Naive B cell (primary cell): ENCODE data around the gene SORCS2. TPM values are rescaled to one million over a fixed set of nuclear protein-coding genes. Genes with fewer than 3 reads are reported as not detected.

ENCODE experiments used
- ATAC-seq, 2 donors: fragments of 150-1000 bp; cut with Tn5 transposase; 2 replicates each; pipeline ENCODE4 v1.10.0; 2021; ENCODE audit warnings: low read depth in 2 of 2, mild to moderate bottlenecking in 2 of 2, moderate library complexity in 2 of 2
- DNase-seq: peaks from one replicate; pipeline ENCODE4 v3.0.0; 2022
- H3K27ac Mint-ChIP-seq, 6 donors: one replicate each; pipeline ENCODE4 v1.8.0; 2020 to 2022; ENCODE audit warnings: mild to moderate bottlenecking in 6 of 6, mixed read lengths in 6 of 6, moderate library complexity in 5 of 6, inconsistent platforms in 2 of 6
- H3K27me3 Mint-ChIP-seq, 3 donors: one replicate each; pipeline ENCODE4 v1.8.0; 2021 to 2022; ENCODE audit warnings: mixed read lengths in 3 of 3, mild to moderate bottlenecking in 1 of 3
- H3K36me3 Mint-ChIP-seq, 2 donors: one replicate each; pipeline ENCODE4 v1.8.0; 2020 to 2022; ENCODE audit warnings: mixed read lengths in 2 of 2, inconsistent platforms in 1 of 2, mild to moderate bottlenecking in 1 of 2
- H3K4me1 Mint-ChIP-seq, 3 donors: one replicate each; pipeline ENCODE4 v1.8.0; 2020 to 2022; ENCODE audit warnings: mixed read lengths in 3 of 3, inconsistent platforms in 1 of 3, mild to moderate bottlenecking in 1 of 3, moderate library complexity in 1 of 3
- H3K4me3 Mint-ChIP-seq, 8 donors: one replicate each; pipeline ENCODE4 v1.8.0; 2020 to 2022; ENCODE audit warnings: mild to moderate bottlenecking in 8 of 8, mixed read lengths in 8 of 8, moderate library complexity in 8 of 8, inconsistent platforms in 2 of 8
- H3K9me3 Mint-ChIP-seq, 7 donors: one replicate each; pipeline ENCODE4 v1.8.0; 2020 to 2022; ENCODE audit warnings: mixed read lengths in 7 of 7, mild to moderate bottlenecking in 5 of 7, inconsistent platforms in 2 of 7, moderate library complexity in 1 of 7
- polyA plus RNA-seq, 6 donors: library from polyadenylated mRNA; unstranded; fragments of 300-500 nt; fragmentation: Illumina TruSeq; gene quantifications; one replicate each; pipeline ENCODE4 v1.2.3, GENCODE V29; 2021; ENCODE audit warnings: low read depth in 6 of 6

The SORCS2 gene
- polyA plus RNA-seq, 6 donors from 2014 or later: not detected

DNA sequence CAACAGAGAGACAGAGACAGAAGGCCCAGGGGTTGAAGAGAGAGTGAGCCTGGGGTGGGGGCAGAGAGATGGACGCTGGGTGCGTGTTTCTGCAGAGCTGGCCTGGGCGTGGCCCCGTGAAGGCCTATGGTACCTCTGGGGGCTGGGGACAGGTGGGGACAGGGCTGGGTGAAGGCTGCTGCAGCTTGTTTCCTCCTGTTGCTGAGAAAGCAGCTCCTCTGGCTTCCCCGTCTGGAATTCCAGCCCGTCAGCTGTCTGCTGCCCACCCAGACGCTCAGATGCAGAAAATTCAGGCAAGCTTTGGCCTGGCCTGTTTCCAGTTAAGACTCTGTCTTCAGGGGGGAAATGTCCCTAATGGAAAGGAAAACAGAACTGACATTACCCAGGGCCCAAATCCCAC is 319.2 kb downstream of the SORCS2 start:
- Mint-ChIP-seq H3K27ac (no peak overlapping the region), H3K27me3 (peaks cover 3 to 27% (median 19%) of the 10 kb centered on the region in 3 donors), H3K4me3 (no peak overlapping the region), H3K36me3 (no peaks in the 10 kb centered on the region), H3K9me3 (peaks cover 0 to 2% (median 0%) of the 10 kb centered on the region in 7 donors), H3K4me1 (peaks cover 6 to 21% (median 18%) of the 10 kb centered on the region in 3 donors)
- ATAC-seq: no peak
- no peak for DNase-seq

DNA sequence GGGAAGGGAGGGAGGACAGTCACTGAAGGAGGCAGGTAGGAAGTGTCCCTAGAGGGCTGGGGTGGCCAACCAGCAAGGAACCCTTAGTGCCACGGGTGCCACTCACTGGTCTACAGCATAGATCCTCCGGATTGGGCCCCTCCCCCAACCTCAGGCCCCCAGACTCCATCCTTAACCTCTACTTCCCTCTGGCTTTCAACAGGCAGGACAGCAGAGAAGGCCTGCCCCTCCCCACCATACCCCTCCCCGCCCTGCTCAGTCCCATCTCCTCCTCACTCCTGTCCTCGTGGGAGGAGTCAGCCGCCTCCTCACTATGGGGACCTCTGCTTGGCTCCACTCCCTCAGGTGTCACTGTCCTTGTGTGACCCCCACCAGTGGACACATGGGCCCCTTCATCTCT is 320.1 kb downstream of the SORCS2 start:
- ATAC-seq (no peak), DNase-seq (no peak)
- Mint-ChIP-seq H3K4me1 (peaks cover 6 to 17% (median 15%) of the 10 kb centered on the region in 3 donors), H3K36me3 (no peaks in the 10 kb centered on the region), H3K27me3 (peaks cover 10 to 27% (median 26%) of the 10 kb centered on the region in 3 donors), H3K4me3 (no peak overlapping the region), H3K27ac (no peak overlapping the region), H3K9me3 (peaks cover 0 to 2% (median 0%) of the 10 kb centered on the region in 7 donors)

- H3K27me3 Mint-ChIP-seq: peaks cover 11 to 27% (median 21%) of the 10 kb centered on the region in 3 donors
- DNase-seq (no peak), ATAC-seq (no peak)
- no peak overlapping the region for H3K4me3 Mint-ChIP-seq
- H3K27ac Mint-ChIP-seq: no peak overlapping the region
- peaks cover 0 to 2% (median 0%) of the 10 kb centered on the region in 7 donors for H3K9me3 Mint-ChIP-seq
- H3K4me1 Mint-ChIP-seq: peaks cover under 1 to 11% (median 10%) of the 10 kb centered on the region in 3 donors
- H3K36me3 Mint-ChIP-seq: no peaks in the 10 kb centered on the region
Observed at GRCh38 chr4:7512946-7513345, 320.6 kb downstream of the SORCS2 start.

- DNase-seq (no peak), ATAC-seq (no peak)
- peaks cover 0 to 9% (median 5%) of the 10 kb centered on the region in 3 donors for H3K4me1 Mint-ChIP-seq
- H3K27ac Mint-ChIP-seq: peak overlapping the region in 1 of 6 donors; percentile 10
- peaks cover 11 to 27% (median 20%) of the 10 kb centered on the region in 3 donors for H3K27me3 Mint-ChIP-seq
- no peak overlapping the region for H3K4me3 Mint-ChIP-seq
- H3K9me3 Mint-ChIP-seq: peaks cover 0 to 2% (median 0%) of the 10 kb centered on the region in 7 donors
- no peaks in the 10 kb centered on the region for H3K36me3 Mint-ChIP-seq
Observed at GRCh38 chr4:7513671-7514070, 321.3 kb downstream of the SORCS2 start.

GRCh38 chr4:7514281-7514680 is 321.9 kb downstream of the SORCS2 start:
- no peak overlapping the region for H3K27ac Mint-ChIP-seq
- H3K9me3 Mint-ChIP-seq: peaks cover 0 to 2% (median 0%) of the 10 kb centered on the region in 7 donors
- H3K4me3 Mint-ChIP-seq: no peak overlapping the region
- H3K4me1 Mint-ChIP-seq: peaks cover 0 to 5% (median 0%) of the 10 kb centered on the region in 3 donors
- DNase-seq: no peak
- no peak for ATAC-seq
- peaks cover 11 to 21% (median 20%) of the 10 kb centered on the region in 3 donors for H3K27me3 Mint-ChIP-seq
- no peaks in the 10 kb centered on the region for H3K36me3 Mint-ChIP-seq

DNA sequence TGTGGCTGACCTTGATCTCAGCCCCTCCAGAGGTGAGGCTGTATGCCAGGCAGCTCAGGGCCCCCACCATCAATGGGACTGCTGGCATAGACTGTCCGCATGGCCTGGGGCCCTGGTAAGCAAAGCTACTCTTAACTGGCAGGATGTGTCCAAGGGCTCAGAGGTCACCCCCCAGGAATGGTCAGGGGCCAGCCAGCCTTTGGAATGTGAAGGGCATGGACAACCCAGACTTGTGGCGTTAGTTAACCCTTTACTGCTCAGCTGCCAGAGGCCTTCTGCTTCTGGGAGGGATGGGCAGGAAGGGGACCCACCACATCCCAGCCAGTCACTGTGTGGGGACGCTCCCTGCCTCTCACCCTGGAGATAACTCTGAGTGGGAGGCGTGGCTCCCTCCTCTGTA is 322.5 kb downstream of the SORCS2 start:
- Mint-ChIP-seq H3K4me1 (peaks cover 0 to 5% (median 0%) of the 10 kb centered on the region in 3 donors), H3K36me3 (no peaks in the 10 kb centered on the region), H3K27me3 (peaks cover 11 to 21% (median 20%) of the 10 kb centered on the region in 3 donors), H3K9me3 (peaks cover 0 to 2% (median 0%) of the 10 kb centered on the region in 7 donors), H3K4me3 (no peak overlapping the region), H3K27ac (no peak overlapping the region)
- no peak for ATAC-seq
- no peak for DNase-seq

GRCh38 chr4:7515390-7515902 is 323.1 kb downstream of the SORCS2 start:
- Mint-ChIP-seq H3K36me3 (no peaks in the 10 kb centered on the region), H3K9me3 (peaks cover 0 to 2% (median 0%) of the 10 kb centered on the region in 7 donors), H3K4me3 (no peak overlapping the region), H3K27ac (no peak overlapping the region), H3K27me3 (peaks cover 11 to 21% (median 20%) of the 10 kb centered on the region in 3 donors), H3K4me1 (peaks cover 0 to 5% (median 0%) of the 10 kb centered on the region in 3 donors)
- DNase-seq (no peak), ATAC-seq (no peak)

- no peak overlapping the region for H3K4me3 Mint-ChIP-seq
- H3K4me1 Mint-ChIP-seq: no peaks in the 10 kb centered on the region
- H3K27ac Mint-ChIP-seq: no peak overlapping the region
- H3K27me3 Mint-ChIP-seq: peaks cover 11 to 15% (median 13%) of the 10 kb centered on the region in 3 donors
- ATAC-seq (no peak), DNase-seq (no peak)
- H3K36me3 Mint-ChIP-seq: no peaks in the 10 kb centered on the region
- H3K9me3 Mint-ChIP-seq: no peaks in the 10 kb centered on the region
Observed at GRCh38 chr4:7516096-7516772, 323.9 kb downstream of the SORCS2 start.

DNA sequence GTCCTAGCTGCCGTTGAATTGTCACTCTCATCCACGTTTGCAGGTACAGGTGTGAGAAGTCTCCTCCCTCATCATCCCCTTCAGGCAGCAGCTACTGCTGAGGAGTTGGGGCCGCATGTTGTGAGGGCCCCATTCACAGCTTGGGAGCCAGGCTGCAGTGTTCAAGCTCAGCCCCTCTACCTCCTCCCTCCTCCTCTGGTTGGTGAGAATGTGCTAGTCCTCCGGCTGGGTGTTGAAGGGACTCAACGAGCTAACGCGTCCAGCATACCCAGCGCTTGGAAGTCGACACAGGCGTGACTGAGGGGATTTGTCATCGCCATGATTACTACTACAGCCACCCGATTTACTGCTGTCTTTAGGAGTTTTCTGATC is 324.4 kb downstream of the SORCS2 start:
- Mint-ChIP-seq H3K4me1 (no peaks in the 10 kb centered on the region), H3K36me3 (no peaks in the 10 kb centered on the region), H3K4me3 (no peak overlapping the region), H3K27me3 (peaks cover 7 to 17% (median 11%) of the 10 kb centered on the region in 3 donors), H3K27ac (no peak overlapping the region), H3K9me3 (no peaks in the 10 kb centered on the region)
- no peak for ATAC-seq
- DNase-seq: no peak

- Mint-ChIP-seq H3K27ac (no peak overlapping the region), H3K27me3 (peaks cover 14 to 25% (median 14%) of the 10 kb centered on the region in 3 donors)
- ATAC-seq: no peak
Observed at GRCh38 chr4:7518871-7519637, 326.7 kb downstream of the SORCS2 start.

GRCh38 chr4:7519638-7520376 is 327.5 kb downstream of the SORCS2 start:
- Mint-ChIP-seq H3K4me3 (no peak overlapping the region), H3K27me3 (peaks cover 15 to 33% (median 17%) of the 10 kb centered on the region in 3 donors)

More at GRCh38 chr4:7518871-7519637, 326.7 kb downstream of the SORCS2 start:
- no peak for DNase-seq
- no peaks in the 10 kb centered on the region for H3K36me3 Mint-ChIP-seq
- no peaks in the 10 kb centered on the region for H3K4me1 Mint-ChIP-seq
- H3K9me3 Mint-ChIP-seq: peaks cover 0 to 3% (median 0%) of the 10 kb centered on the region in 7 donors
- no peak overlapping the region for H3K4me3 Mint-ChIP-seq

GRCh38 chr4:7521666-7522065 is 329.3 kb downstream of the SORCS2 start:
- H3K4me3 Mint-ChIP-seq: no peak overlapping the region
- H3K27me3 Mint-ChIP-seq: peaks cover 15 to 44% (median 32%) of the 10 kb centered on the region in 3 donors

More at GRCh38 chr4:7519638-7520376, 327.5 kb downstream of the SORCS2 start:
- Mint-ChIP-seq H3K4me1 (no peaks in the 10 kb centered on the region), H3K36me3 (no peaks in the 10 kb centered on the region), H3K27ac (no peak overlapping the region), H3K9me3 (peaks cover 0 to 3% (median 0%) of the 10 kb centered on the region in 7 donors)
- ATAC-seq (no peak), DNase-seq (no peak)

More at GRCh38 chr4:7521666-7522065, 329.3 kb downstream of the SORCS2 start:
- ATAC-seq: no peak
- Mint-ChIP-seq H3K9me3 (peaks cover 0 to 3% (median 0%) of the 10 kb centered on the region in 7 donors), H3K27ac (no peak overlapping the region), H3K36me3 (no peaks in the 10 kb centered on the region), H3K4me1 (no peaks in the 10 kb centered on the region)
- DNase-seq: no peak
